HTERT RPE-1 (cell line): ENCODE measurements around the gene ADRA2C.

Experiments
- in situ Hi-C: fragments of 300-500 bp; cut with MboI; formaldehyde crosslinking; loops from 4 replicates; pipeline ENCODE4 v1.14.3; 2020; ENCODE audit warnings: low sequenced_read_pairs

Gene ADRA2C

DNA sequence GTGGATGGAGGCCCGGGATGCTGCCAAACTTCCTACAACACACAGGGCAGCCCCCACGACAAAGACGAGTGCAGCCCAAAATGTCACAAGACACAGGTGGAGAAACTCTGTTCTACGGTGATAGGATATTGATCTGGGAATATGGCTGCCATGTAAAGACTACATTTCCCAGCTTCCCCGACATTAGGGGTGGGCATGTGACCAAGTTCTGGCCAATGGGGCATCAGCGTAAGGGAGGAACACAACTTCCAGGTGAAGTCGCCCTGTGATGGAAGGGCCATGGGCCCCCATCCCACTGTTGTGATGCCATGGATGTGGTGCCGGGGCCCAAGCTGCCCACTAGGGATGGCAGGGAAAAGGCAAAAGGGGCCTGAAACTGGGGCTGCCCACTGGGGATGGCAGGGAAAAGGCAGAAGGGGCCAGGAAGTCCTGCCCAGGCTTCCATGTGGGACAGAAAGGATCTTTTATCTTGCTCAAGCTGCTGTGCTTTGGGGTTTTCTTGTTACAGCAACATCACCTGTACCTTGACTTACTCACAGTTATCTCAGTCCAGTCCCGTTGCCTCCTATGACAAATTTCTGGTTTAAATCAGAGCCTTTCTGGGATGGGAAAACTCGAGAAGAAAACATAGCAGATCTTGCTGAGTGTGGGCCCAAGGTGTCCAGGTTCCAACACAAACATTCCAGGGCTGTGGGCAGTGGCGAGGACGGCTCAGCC, 9.7 kb upstream of the ADRA2C start:
- in situ Hi-C loops, result no loop called here

DNA sequence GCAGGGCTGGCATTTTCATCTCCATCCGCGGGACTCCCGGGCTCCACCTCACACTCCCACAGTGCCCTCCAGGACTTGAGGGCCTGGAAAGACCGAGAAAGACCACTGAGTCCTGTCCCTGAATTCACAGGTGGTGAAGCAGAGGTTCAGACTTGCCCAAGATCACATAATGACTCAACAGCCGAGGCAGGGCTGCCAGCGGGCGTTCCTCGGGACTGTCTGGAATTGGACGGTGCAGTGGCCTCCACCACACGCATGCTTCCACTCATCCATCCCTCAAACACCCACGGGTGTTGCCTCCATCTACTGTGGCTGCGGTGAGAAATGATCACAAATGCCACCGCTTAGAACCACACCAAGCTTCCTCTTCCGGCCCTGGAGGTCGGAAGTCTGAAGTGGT, 6.9 kb upstream of the ADRA2C start:
- in situ Hi-C loops, result no loop called here

DNA sequence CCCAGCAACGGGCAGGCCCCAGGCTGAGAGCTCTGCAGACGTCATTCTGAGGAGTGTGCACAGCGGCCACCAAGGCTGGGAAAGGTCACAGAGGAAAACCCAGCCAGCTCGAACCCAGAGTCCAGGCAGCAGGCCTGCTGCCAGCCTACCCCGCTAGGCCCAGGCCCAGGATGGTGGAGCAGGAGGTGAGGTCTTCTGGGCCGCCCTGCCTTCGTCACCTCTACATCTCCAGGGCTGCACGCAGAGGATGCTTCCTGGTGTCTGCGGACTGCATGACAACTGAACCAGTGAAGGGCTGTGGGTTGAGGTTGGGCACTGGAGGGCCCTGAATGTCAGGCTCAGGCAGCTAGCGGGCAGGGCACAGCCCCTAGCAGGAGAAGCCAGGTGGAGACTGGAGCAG, 5.8 kb upstream of the ADRA2C start:
- in situ Hi-C loops, result no loop called here

DNA sequence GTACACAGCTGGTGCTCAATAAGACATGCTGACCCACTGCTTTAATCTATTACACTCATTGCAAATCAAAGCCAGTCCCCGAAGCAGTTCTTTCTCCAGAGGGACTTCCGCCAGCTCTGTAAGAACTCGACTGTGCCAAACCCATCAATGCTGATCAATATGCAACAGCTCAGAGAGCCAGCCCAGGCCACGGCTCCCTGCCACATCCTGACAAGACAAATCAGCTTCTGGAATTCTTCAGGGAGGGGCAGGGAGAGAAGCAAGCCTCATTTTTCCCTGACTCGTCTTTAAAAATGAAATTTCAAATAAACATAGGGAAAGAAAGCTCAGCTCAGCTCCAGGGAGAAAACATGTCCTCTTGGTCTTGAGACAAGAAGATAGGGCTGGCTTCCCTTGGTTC, 5.3 kb upstream of the ADRA2C start:
- in situ Hi-C loops, result no loop called here

DNA sequence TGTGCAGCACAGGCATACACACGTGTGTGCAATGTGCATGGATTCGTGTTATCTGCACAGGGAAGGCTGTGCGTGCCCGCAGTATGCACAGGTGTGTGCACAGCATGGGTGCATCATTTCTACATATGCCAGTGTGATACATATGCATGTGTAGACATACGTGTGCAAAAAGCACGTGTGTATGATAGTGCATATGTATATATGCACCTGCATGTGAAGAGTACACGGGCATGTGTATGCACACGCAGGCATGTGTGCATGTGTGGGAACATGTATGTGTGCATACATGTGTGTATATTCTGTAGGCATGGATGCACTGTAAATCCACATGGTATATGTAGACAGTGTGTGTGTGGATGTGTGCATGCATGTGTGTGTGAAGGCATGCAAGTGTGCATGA, 3.9 kb upstream of the ADRA2C start:
- in situ Hi-C loops, result no loop called here

DNA sequence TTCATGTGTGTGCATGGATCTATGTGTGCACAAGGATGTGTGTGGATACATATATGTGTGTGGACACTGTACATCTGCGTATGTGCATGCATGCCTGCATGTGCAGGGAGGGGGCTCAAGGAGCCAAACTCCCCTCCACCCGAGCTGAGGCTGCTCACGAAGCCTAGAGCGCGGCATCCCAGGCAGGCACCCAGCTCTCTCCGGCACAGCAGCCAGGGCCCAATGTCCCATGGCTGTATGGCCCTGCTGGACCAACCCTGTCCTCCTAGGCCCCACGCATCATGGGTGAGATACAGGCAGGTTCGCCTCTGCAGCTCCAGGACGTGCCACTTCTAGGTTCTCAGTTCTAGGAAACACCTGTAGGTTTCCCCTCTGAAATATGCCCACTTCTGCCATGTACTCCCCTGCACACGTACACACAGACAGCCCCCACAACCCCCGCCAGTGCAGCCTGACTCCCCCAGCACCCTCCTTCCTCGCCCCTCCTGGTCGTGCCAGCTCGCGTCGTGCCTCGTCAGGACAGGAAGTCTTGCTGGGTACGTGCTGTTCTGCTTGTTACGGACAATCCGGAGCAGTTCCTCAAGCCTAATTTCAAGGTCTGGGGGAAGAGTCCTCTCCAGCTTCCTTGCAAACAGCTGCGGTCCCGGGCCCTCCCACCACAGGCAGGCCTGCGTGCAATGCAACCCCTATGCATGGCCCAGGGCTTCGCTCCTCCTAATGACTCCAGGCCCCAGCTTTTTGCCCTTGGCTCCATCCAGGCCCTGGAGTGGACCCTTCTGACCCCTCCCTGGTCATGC, 3.2 kb upstream of the ADRA2C start:
- in situ Hi-C loops, result no loop called here

DNA sequence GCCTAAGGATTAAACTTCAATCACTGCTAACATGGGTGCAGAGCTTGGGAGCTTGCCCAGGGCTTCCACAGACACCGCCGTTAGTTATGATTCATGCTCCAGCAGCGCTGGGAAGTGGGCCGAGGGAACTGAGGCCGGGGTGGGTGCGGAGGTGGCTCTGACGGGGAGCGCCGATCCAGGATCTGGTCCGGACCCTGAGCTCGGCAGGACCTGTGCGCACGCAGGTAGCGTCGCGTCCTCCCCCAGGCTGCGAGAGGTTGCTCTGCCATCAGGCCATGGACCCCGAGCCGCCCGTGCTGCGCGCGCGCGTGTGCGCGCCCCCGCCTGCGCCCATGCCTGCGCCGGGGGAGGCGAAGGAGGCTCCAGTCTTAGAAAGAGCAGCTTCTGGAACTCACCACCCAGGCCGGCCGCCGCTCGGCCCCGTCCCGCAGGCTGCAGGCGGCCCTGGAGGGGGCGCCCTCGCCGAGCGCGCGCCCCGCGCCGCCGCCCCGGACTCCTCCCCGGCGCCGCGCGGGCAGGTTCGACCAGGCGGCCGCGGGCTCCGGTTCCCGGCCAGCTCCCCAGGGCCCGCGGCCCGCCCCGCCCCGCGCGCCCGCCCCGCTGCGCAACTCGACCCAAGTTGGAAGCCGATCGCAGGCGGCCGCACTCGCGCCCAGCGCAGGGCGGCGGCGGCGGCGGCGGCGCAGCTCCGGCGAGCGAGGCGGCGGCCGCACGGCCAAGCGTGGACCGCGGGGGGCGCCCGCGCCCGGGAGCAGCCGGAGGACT, 732 bp upstream of the ADRA2C start:
- in situ Hi-C loops, result no loop called here

DNA sequence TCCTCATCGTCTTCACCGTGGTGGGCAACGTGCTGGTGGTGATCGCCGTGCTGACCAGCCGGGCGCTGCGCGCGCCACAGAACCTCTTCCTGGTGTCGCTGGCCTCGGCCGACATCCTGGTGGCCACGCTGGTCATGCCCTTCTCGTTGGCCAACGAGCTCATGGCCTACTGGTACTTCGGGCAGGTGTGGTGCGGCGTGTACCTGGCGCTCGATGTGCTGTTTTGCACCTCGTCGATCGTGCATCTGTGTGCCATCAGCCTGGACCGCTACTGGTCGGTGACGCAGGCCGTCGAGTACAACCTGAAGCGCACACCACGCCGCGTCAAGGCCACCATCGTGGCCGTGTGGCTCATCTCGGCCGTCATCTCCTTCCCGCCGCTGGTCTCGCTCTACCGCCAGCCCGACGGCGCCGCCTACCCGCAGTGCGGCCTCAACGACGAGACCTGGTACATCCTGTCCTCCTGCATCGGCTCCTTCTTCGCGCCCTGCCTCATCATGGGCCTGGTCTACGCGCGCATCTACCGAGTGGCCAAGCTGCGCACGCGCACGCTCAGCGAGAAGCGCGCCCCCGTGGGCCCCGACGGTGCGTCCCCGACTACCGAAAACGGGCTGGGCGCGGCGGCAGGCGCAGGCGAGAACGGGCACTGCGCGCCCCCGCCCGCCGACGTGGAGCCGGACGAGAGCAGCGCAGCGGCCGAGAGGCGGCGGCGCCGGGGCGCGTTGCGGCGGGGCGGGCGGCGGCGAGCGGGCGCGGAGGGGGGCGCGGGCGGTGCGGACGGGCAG, 792 bp downstream of the ADRA2C start:
- in situ Hi-C loops, result no loop called here

DNA sequence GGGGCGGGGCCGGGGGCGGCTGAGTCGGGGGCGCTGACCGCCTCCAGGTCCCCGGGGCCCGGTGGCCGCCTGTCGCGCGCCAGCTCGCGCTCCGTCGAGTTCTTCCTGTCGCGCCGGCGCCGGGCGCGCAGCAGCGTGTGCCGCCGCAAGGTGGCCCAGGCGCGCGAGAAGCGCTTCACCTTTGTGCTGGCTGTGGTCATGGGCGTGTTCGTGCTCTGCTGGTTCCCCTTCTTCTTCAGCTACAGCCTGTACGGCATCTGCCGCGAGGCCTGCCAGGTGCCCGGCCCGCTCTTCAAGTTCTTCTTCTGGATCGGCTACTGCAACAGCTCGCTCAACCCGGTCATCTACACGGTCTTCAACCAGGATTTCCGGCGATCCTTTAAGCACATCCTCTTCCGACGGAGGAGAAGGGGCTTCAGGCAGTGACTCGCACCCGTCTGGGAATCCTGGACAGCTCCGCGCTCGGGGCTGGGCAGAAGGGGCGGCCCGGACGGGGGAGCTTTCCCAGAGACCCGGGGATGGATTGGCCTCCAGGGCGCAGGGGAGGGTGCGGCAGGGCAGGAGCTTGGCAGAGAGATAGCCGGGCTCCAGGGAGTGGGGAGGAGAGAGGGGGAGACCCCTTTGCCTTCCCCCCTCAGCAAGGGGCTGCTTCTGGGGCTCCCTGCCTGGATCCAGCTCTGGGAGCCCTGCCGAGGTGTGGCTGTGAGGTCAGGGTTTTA, 1.5 kb downstream of the ADRA2C start:
- in situ Hi-C loops, result no loop called here

DNA sequence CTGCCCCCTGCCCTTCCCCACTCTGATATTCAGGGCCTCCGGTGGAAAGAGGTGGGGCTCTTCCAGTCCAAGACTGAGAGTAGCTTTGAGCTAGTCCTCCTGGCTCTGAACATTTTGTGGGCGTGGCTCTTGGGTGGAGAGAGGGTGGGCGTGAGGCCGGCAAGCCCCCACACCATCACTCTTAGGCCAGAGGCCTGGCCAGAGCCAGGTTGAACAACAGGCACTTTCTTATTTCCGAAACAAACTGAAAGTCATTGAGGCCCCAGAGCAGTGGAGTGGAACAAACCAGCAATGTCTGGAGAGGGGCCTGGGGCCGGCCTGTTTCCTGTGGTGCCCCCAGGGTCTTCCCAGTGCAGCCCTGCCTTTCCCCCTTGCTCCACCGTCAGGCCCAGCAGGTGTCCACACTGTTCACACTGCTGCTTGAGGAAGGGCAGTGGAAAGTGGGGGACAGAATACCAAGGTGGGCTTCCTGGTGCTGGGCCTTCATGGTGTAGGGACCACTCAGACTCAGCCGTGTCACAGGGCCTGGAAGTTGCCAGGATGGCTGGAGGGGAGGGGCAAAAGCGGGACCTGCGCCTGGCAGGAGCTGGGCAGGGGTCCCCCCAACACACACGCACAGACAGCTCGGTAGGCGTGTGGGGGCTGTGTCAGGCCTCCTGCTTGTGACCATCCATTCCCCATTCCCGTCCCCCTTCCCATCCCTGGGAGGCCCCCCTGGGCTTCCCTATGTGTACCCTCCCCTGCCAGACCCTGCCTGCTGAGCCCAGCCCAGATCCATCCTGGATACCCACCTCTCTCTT, 2.9 kb downstream of the ADRA2C start:
- in situ Hi-C loops, result no loop called here

DNA sequence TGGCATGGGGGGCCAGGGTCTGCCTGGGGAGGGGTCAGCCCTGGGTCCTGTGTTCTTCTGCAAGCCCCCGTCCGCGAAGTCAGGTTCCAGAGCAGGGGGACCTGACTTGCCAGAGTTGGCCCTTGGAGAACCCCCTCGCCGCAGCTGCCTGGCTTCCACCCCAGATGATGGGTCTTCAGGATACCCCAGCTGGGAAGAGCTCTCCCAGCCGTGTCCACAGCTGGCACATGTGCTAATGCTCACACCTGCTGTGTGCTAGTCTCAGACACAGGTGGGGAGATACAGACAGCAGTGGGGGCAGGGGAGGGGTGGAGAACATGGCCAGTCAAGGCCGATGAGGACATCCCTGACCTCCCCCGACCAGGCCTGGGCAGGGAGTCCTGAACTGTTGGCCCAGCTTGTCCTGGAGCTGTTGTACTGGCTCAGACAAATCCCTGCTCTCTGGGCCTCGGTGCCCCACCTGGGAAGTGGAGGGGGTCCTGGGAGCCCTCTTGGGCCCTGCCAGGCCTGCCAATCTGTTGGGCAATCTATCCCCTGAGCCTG, 3.5 kb downstream of the ADRA2C start:
- in situ Hi-C loops, result no loop called here

DNA sequence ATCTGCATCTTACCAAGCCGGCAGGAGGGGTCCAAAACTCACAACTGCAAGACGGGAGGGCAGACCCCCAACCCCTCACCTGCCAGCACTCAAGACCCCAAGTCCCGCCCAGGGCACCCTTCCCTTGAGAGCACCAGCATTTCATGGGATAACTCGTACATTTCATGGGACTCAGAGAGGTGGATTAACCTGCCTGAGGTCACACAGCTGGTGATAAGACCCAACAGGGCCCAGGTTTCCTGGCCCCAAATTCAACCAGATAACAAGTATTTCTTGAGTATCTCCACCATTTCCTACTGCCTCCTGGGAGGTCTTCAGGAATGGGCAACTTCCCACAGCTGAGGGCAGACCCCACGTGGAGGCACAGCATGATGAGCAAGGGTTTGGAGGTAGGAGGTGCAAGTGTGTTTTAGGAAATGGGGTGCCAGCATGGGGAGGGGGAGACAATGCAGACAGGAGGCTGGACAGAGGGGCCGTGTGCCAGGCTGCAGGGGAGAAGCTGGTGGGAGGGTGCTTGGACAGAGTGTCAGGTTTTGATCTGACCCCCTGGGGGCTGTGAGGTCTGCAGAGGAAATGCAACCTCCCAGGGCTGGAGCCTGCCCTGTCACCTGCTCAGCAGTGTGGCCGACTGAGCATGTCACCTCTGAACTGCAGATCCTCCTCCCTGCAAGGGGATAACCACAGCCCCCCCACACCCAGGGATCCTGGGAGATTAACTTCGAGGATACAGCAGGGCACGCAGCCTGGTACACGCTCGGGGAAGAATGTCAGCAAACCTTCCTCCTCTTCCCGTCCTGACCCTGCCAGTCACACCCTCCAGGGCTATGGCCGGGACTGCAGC, 4.4 kb downstream of the ADRA2C start:
- in situ Hi-C loops, result no loop called here

DNA sequence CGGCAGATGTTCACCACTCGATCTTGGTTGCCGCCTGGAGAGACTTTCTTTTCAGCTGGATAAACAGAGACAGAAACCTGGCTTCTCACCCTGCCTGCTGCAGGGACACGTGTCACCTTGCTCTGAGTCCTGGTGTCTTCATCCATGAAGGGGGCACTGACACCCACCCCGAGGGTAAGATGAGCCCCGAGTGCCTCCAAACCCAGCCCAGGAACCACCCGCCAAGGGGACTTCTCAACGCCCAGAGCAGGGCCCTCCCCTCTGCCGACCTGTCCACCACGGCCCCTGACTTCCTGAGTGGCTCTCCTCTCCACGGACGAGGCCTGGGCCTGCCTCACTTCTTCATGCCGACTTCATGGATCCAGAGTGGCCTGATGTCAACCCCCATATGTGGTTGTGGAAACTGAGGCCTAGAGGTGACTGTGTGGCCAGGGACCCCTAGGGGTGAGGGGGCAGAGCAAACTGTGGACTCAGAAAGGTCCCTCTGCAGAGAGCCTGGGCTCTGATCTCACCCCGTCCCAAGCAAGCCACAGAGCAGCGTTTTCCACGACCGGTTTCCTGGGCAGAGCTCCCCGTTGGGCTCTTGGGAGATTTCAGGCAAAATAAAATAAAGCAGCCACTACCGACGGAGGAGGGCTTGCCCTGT, 5.1 kb downstream of the ADRA2C start:
- in situ Hi-C loops, result no loop called here

DNA sequence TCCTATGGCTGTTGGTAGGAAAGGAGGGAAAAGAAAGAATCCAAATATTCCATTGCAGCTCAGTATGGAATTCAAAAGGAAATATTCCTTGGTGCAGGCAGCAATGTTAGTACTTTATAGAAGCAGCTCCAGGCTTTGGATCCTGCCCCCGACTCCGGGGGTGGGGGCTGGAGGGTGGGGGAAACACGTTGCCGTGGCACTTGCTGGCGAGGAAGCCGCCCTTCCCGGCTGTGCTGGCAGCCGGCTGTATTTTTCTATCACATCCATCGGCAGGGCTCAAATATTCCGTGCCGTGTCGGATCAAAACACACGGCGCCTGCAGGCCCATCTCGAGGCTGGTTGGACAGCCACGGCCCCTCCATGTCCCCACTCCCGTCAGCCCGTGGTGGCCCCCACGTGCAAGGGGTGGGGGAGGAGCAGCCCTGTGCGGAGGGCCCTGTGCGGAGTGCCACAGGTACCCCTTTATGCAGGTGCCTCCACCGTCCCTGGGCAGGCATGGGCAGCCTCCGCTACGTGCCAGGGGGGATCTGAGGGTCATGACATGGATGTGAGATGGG, 5.8 kb downstream of the ADRA2C start:
- in situ Hi-C loops, result no loop called here

DNA sequence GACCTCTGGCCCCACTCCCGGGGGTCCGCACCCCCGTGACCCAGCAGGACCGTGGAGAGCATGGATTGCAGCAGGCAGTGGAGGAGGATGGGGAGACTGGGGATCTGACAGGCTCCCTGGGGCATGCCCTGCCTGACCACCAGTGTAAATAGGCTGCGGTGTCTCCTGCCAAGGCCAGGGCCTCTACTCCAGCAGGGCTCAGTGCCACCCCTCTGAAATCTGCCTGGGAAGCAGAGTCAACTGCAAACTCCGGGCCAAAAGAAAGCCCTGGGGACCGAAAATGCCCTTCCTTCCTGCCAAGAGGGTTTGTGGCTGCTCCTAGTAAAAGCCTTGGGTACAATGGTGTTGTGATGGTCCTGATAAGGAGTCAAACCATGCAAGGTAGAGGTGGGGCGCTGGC, 6.4 kb downstream of the ADRA2C start:
- in situ Hi-C loops, result no loop called here

DNA sequence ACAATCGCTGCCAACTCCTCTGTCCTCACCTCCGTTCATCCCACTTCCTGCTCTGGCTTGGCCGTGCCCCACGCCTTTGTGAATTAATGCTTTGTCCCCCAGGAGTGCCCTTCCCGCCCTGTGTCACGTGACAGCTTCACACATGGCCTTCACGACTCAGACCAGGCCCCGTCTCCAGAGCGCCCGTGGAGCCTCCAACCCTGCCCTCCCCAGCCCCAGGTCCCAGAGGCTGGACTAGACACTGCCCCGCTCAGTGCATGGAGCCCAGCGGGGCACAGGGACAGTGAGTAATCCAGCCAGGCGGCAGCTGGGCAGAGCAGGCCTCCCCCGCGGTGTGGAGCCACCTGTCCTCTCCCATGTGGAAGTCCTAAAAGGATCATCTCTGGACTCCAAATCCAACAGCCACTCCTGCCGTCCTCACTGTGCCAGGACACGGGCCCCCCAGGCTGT, 7.4 kb downstream of the ADRA2C start:
- in situ Hi-C loops, result no loop called here

DNA sequence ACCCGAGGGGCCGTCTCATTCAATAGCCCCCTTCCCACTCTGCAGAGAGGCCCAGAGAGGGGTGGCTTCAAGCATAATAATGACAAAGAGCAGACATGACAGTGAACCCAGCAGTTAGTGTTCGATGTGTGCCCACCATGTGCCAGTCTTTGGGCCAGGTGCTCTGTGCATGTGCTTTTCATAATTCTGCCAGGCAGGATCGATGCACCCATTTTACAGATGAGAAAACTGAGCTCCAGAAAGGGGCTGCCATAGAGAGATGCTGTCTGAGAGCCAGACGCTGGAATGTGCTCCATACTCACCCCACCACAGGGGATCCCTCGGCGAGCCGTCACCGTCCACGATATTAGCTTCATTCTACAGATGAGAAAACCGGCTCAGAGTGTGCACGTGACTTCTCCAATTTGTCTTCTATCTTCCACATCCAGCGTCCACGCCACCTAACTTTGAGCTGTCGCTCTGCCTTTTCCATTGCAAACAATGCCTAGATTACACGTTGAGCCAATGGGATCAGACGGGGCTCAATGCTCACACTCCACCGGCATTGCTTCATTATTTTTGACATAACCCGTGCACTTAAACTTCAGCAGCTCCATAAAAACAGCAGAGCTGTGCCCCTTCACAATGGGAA, 8.2 kb downstream of the ADRA2C start:
- in situ Hi-C loops, result no loop called here
